HEK293T (cell line): ENCODE results near the gene ANO10.

Experiments
- ARNT ChIP-seq: fragments of 450-650 bp; IDR thresholded peaks from 2 replicates; pipeline ENCODE4 v1.6.1; 2017; ENCODE audit warnings: mild to moderate bottlenecking
- BHLHE40 ChIP-seq: fragments of 450-650 bp; IDR thresholded peaks from 2 replicates; pipeline ENCODE4 v1.6.1; 2016; ENCODE audit warnings: mild to moderate bottlenecking, moderate library complexity, borderline replicate concordance
- L3MBTL2 ChIP-seq: fragments of 450-650 bp; conservative IDR thresholded peaks from 2 replicates; pipeline ENCODE4 v1.6.1; 2016; ENCODE audit warnings: mild to moderate bottlenecking
- SUZ12 ChIP-seq: fragments of 450-650 bp; IDR thresholded peaks from 2 replicates; pipeline ENCODE4 v1.6.1; 2016; ENCODE audit warnings: mild to moderate bottlenecking
- ZNF384 ChIP-seq: fragments of 450-650 bp; IDR thresholded peaks from 2 replicates; pipeline ENCODE4 v1.6.1; 2016
- TF ChIP-seq, protein P1 (sequence below): fragments of 450-650 bp; IDR thresholded peaks from 2 replicates; pipeline ENCODE4 v1.6.1; 2016

DNA sequence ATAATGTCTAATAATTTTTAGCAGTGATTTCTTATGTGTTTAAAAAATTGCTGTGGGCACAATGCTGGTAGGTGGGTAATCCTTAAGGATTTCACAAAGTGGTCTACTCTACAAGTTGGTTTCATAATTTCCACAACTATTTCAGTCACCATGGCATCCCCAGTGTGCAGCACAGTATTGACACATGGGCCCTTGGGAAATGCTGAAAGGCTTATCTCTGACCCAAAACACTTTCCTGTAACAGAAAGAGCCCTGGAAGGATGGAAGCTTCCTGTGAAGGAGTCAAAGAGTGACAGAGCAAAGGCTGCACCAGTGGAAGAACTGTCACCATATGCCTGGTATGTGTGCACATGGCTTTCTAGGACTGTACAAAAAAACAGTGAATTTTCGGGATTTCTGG, 153.7 kb downstream of the ANO10 start:
- TF ChIP-seq ZNF384 (no peak), L3MBTL2 (no peak), SUZ12 (no peak), BHLHE40 (no peak), ARNT (no peak)
- TF ChIP-seq, protein P1, sequence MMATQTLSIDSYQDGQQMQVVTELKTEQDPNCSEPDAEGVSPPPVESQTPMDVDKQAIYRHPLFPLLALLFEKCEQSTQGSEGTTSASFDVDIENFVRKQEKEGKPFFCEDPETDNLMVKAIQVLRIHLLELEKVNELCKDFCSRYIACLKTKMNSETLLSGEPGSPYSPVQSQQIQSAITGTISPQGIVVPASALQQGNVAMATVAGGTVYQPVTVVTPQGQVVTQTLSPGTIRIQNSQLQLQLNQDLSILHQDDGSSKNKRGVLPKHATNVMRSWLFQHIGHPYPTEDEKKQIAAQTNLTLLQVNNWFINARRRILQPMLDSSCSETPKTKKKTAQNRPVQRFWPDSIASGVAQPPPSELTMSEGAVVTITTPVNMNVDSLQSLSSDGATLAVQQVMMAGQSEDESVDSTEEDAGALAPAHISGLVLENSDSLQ, result no peak
